ENCODE results near the gene COX6A2.

Gene COX6A2

DNA sequence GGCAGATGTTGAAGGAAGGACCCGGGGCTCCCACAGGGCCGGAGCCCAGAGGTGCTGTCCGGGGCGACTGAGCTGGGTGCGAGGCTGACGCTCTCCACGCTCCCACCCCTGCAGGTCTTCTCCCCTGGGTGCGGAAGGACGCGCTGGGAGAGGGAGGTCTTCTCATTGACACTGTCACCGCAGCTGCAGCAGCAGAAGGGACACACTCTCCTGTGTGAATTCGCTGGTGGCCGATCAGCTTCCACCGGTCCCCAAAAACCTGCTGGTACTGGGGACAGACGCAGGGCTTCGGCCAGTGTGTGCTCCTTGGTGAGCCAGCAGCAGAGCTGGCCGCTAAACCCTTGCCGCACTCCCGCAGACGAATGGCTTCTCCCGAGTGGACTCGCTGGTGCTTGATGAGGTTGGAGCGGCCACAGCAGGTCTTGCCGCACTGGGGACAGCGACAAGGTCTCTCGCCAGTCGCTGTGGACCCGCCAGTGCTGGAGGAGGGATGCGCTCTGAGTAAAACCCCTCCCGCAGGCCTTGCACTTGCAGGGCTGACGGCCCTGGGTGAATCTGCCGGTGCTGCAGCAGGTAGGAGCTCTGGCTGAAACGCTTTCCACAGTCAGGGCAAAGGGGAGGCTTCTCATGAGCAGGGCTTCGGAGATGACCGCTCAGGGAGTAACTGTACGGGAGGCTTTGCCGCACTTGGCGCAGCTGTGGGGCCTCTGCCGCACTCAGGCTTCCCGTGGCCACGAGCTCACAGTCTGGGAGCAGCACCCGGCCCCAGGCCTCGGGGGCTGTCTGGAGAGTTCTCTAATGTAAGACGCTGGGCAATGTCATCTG, 8.3 kb upstream of the COX6A2 start:
- no peaks in the 10 kb centered on the region for H3K4me1 ChIP-seq (ENCODE audit: control insufficient read depth, insufficient read depth, low read length, unreplicated experiment)
- no peak overlapping the region for H3K27ac ChIP-seq (ENCODE audit: low read depth, low read length)
- no peak overlapping the region for H2AFZ ChIP-seq (ENCODE audit: low read length, unreplicated experiment)
- no peak overlapping the region for H3K4me3 ChIP-seq (ENCODE audit: low read depth, low read length)
- H3K36me3 ChIP-seq (ENCODE audit: insufficient read depth, low read length), result no peaks in the 10 kb centered on the region
- no peaks in the 10 kb centered on the region for H3K27me3 ChIP-seq (ENCODE audit: insufficient read depth, low read length)
- H3K79me2 ChIP-seq (ENCODE audit: control insufficient read depth, insufficient read depth, low read length, unreplicated experiment), result no peaks in the 10 kb centered on the region

DNA sequence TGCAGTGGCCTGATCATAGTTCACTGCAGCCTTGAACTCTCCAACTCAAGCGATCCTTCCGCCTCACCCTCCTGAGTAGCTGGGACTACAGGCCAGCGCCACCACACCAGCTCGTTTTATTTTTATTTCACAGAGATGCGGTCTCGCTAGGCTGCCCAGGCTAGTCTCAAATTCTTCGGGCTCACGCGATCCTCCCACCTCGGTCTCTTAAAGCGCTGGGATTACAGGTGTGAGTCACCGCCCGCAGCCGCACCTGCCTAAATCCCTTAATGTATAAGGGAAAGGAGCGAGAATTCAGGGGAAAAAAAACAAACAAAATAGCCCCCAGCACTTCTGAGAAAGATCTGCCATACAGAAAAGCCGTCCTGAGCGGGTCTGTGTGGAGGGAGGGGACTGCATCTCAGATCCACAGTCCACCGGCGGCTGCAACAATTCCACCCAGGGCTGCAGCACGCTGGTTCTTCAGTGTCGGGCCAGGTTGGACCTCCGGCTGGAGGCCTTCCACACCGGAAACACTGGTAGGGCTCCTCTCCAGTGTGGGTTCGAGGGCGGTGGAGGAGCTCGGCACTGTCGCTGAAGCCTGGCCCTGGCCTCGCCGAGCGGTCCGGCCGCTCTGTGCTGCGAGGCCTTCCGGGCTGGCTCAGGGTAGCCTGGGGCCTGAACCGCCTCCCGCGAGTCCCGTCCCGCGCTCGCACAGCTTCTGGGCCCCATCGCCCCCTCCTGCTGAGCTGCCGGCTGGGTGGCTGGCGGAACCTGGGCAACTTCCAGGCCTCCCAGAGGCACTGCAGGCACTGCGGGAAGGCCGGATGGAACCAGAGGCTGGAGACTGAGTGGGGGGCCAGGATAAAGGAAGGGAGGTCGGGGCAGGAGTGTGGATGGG, 7.4 kb upstream of the COX6A2 start:
- Histone ChIP-seq H3K79me2 (ENCODE audit: control insufficient read depth, insufficient read depth, low read length, unreplicated experiment) (no peaks in the 10 kb centered on the region), H3K4me1 (ENCODE audit: control insufficient read depth, insufficient read depth, low read length, unreplicated experiment) (no peaks in the 10 kb centered on the region), H3K4me3 (ENCODE audit: low read depth, low read length) (no peak overlapping the region), H3K27me3 (ENCODE audit: insufficient read depth, low read length) (no peaks in the 10 kb centered on the region), H2AFZ (ENCODE audit: low read length, unreplicated experiment) (no peak overlapping the region), H3K36me3 (ENCODE audit: insufficient read depth, low read length) (no peaks in the 10 kb centered on the region), H3K27ac (ENCODE audit: low read depth, low read length) (no peak overlapping the region)

DNA sequence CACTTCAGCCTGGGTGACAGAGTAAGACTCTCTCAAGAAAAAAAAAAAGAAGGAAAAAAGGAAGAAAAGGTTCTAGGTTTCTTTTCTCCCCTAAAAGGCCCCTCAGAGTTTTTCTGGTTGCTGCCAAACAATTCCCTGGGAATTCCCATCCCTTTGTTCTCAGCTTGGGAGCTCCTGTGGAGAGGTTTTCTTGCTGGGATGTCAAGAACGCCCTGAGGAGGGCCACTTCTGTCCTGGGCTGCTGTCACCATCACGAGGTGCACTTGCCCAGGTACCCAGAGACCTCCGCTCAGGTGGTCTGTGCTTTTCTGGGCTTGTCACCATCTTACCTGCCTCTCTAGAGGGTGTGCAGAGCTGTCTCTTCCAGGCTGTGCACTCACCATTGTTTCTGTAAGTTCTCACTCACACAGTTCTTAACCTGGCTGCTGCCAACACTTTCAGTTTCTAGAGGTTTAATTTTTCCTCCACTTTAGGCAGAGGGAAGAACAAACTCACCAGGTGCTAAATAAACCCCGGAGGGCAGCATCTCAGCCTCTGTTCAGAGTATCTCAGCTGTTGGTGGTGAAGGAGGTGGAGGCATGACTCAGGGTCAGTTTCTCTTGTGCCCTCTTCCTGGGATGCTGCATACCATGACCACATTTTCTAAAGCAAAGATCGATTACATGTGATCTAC, 2.4 kb upstream of the COX6A2 start:
- Histone ChIP-seq H3K36me3 (ENCODE audit: insufficient read depth, low read length) (no peaks in the 10 kb centered on the region), H2AFZ (ENCODE audit: low read length, unreplicated experiment) (no peak overlapping the region), H3K27me3 (ENCODE audit: insufficient read depth, low read length) (no peaks in the 10 kb centered on the region), H3K4me3 (ENCODE audit: low read depth, low read length) (no peak overlapping the region), H3K4me1 (ENCODE audit: control insufficient read depth, insufficient read depth, low read length, unreplicated experiment) (peaks cover 3% of the 10 kb centered on the region), H3K79me2 (ENCODE audit: control insufficient read depth, insufficient read depth, low read length, unreplicated experiment) (no peaks in the 10 kb centered on the region), H3K27ac (ENCODE audit: low read depth, low read length) (no peak overlapping the region)

DNA sequence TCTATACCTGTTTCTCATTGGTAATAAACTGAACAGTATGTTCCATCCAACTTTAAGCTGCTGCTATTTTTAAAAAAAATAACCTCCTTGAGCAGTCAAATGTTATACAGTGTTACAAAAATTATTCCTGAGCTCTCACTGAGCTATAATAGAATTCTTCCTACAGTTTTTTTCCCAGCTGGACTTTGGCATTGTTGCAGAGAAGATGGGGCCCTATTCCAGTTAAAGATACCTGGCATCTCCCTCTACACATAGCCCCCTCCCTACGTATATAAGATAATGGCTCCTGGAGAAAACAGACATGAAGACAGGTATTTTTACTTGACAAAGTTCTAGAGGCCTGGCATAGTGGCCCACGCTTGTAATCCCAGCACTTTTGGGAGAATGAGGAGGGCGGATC, 1.6 kb upstream of the COX6A2 start:
- no peak overlapping the region for H2AFZ ChIP-seq (ENCODE audit: low read length, unreplicated experiment)
- no peaks in the 10 kb centered on the region for H3K79me2 ChIP-seq (ENCODE audit: control insufficient read depth, insufficient read depth, low read length, unreplicated experiment)
- no peak overlapping the region for H3K27ac ChIP-seq (ENCODE audit: low read depth, low read length)
- no peak overlapping the region for H3K4me3 ChIP-seq (ENCODE audit: low read depth, low read length)
- H3K4me1 ChIP-seq (ENCODE audit: control insufficient read depth, insufficient read depth, low read length, unreplicated experiment), result peaks cover 3% of the 10 kb centered on the region
- H3K27me3 ChIP-seq (ENCODE audit: insufficient read depth, low read length), result no peaks in the 10 kb centered on the region
- H3K36me3 ChIP-seq (ENCODE audit: insufficient read depth, low read length), result no peaks in the 10 kb centered on the region

DNA sequence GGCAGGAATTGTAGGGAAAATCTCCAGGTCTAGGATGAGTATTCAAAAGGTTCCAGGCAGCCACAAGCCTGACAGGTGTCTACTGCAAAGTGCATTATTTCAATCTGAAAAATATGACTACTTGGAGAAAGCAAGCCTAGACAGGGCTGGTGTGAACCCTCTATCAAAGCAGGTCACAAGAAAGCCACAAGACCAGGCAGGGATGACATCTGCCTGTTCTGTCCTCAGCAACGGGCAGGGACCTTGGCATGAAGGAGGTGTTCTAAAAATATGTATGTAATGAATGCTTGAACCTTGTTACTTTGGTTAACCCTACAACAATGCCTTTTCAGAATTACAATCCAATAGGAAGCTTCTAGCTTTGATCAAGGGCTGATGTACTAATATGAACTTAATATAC, 1.2 kb upstream of the COX6A2 start:
- H2AFZ ChIP-seq (ENCODE audit: low read length, unreplicated experiment), result no peak overlapping the region
- H3K27ac ChIP-seq (ENCODE audit: low read depth, low read length), result no peak overlapping the region
- no peaks in the 10 kb centered on the region for H3K27me3 ChIP-seq (ENCODE audit: insufficient read depth, low read length)
- no peak overlapping the region for H3K4me3 ChIP-seq (ENCODE audit: low read depth, low read length)
- H3K36me3 ChIP-seq (ENCODE audit: insufficient read depth, low read length), result no peaks in the 10 kb centered on the region
- no peaks in the 10 kb centered on the region for H3K79me2 ChIP-seq (ENCODE audit: control insufficient read depth, insufficient read depth, low read length, unreplicated experiment)
- H3K4me1 ChIP-seq (ENCODE audit: control insufficient read depth, insufficient read depth, low read length, unreplicated experiment), result peaks cover 3% of the 10 kb centered on the region

DNA sequence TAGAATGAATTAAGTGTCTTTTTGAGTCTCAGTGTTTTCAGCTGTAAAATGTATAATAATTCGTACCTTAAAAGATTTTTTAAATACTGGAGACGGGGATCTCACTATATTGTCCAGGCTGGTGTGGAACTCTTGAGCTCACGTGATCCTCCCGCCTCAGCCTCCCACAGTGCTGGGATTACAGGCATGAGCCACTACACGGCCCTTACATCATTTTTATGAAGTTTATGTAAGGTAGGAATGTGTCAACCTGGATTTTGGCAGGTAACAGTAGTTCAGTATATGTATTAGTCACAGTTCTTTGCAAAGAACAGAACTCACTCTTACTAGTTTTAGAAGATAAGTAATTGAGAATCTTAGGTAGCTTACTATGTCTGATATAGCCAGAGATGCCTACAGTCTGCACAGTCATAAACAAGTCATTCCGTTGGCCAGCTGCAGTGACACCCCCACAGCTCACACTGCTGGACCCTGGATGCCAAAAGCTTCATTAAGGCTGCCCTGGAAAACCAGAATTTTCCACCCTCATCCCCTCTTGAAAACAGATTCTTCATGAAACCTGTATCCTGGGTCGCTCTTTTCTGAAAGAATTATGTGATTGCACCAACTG, 583 bp upstream of the COX6A2 start:
- no peaks in the 10 kb centered on the region for H3K27me3 ChIP-seq (ENCODE audit: insufficient read depth, low read length)

DNA sequence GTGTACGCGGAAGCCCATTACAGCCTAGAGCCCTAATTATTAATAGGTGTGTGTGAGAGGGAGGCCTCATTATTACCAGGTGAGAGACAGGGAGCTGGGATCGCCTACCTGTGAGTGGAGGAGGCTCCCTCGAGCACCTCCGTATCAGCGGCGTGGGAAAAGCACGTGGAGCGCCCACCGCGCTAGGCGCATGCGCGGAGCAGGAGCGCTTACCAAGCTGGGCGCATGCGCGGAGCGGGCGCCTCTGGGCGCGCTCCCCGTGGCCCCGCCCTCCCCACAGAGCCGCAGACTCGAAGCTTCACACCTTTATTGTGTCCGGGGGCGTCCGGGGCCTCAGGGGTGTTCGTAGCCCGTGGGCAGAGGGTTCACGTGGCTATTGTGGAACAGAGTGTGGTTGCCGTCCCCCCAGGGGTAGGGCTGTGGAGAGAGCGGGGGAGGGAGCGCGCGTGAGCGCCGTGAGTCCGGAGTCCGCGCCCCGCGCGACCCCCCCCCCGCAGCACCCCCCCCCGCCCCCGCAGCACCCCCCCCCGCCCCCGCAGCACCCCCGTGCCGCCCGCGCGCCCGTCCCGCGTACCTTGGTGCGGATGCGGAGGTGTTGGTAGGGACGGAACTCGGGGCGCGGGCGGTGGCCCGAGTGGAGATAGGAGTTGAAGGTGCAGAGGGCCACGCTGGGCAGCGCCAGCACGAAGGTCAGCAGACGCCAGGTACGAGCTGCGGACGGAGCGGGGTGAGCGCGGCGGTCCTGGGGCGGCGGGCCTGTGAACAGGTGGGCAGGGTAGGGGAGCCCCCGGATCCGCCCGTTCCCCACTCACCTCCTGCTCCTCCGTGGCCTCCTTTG, 500 bp downstream of the COX6A2 start:
- Histone ChIP-seq H3K79me2 (ENCODE audit: control insufficient read depth, insufficient read depth, low read length, unreplicated experiment) (no peaks in the 10 kb centered on the region), H3K36me3 (ENCODE audit: insufficient read depth, low read length) (no peaks in the 10 kb centered on the region), H3K27ac (ENCODE audit: low read depth, low read length) (no peak overlapping the region), H3K27me3 (ENCODE audit: insufficient read depth, low read length) (no peaks in the 10 kb centered on the region), H3K4me3 (ENCODE audit: low read depth, low read length) (peak overlapping the region; percentile 86), H2AFZ (ENCODE audit: low read length, unreplicated experiment) (peak overlapping the region; percentile 95), H3K4me1 (ENCODE audit: control insufficient read depth, insufficient read depth, low read length, unreplicated experiment) (peaks cover 3% of the 10 kb centered on the region)

More for the DNA sequence above, 583 bp upstream of the COX6A2 start:
- Histone ChIP-seq H3K27ac (ENCODE audit: low read depth, low read length) (no peak overlapping the region), H3K79me2 (ENCODE audit: control insufficient read depth, insufficient read depth, low read length, unreplicated experiment) (no peaks in the 10 kb centered on the region), H3K4me1 (ENCODE audit: control insufficient read depth, insufficient read depth, low read length, unreplicated experiment) (peaks cover 3% of the 10 kb centered on the region), H2AFZ (ENCODE audit: low read length, unreplicated experiment) (peak overlapping the region; percentile 81), H3K36me3 (ENCODE audit: insufficient read depth, low read length) (no peaks in the 10 kb centered on the region), H3K4me3 (ENCODE audit: low read depth, low read length) (peak overlapping the region; percentile 86)

DNA sequence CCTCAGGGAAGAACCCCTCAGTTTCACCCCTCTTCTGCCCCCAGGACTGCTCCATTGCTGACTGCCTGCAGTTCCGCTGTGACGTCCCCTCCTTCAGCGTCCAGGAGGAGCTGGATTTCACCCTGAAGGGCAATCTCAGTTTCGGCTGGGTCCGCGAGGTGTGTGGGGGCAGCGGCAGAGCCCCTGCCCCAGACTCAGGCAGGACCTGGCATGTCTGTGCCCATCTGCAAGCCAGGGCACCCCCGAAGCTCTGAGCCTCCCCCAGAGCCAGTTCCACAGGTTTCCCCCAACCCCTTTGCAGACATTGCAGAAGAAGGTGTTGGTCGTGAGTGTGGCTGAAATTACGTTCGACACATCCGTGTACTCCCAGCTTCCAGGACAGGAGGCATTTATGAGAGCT, 4.4 kb downstream of the COX6A2 start:
- Histone ChIP-seq H3K27ac (ENCODE audit: low read depth, low read length) (no peak overlapping the region), H3K27me3 (ENCODE audit: insufficient read depth, low read length) (no peaks in the 10 kb centered on the region), H3K4me1 (ENCODE audit: control insufficient read depth, insufficient read depth, low read length, unreplicated experiment) (peaks cover 3% of the 10 kb centered on the region), H3K4me3 (ENCODE audit: low read depth, low read length) (no peak overlapping the region), H3K36me3 (ENCODE audit: insufficient read depth, low read length) (no peaks in the 10 kb centered on the region), H2AFZ (ENCODE audit: low read length, unreplicated experiment) (no peak overlapping the region), H3K79me2 (ENCODE audit: control insufficient read depth, insufficient read depth, low read length, unreplicated experiment) (no peaks in the 10 kb centered on the region)

DNA sequence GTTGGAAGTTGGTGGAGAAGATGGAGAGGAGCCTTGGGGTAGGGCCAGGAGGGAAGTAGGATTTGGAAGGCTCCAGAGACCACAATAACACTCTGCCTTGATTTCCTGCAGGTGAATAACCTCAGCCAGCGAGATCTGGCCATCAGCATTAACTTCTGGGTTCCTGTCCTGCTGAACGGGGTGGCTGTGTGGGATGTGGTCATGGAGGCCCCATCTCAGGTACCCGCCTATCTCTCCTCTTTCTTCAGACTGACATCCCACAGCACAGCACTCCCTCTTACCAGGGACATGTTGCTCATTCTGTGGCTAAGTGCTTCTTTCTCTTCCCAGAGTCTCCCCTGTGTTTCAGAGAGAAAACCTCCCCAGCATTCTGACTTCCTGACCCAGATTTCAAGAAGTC, 4.9 kb downstream of the COX6A2 start:
- H3K27ac ChIP-seq (ENCODE audit: low read depth, low read length), result no peak overlapping the region
- no peak overlapping the region for H2AFZ ChIP-seq (ENCODE audit: low read length, unreplicated experiment)
- no peaks in the 10 kb centered on the region for H3K36me3 ChIP-seq (ENCODE audit: insufficient read depth, low read length)
- H3K4me3 ChIP-seq (ENCODE audit: low read depth, low read length), result no peak overlapping the region
- H3K79me2 ChIP-seq (ENCODE audit: control insufficient read depth, insufficient read depth, low read length, unreplicated experiment), result no peaks in the 10 kb centered on the region
- peaks cover 2% of the 10 kb centered on the region for H3K4me1 ChIP-seq (ENCODE audit: control insufficient read depth, insufficient read depth, low read length, unreplicated experiment)
- H3K27me3 ChIP-seq (ENCODE audit: insufficient read depth, low read length), result no peaks in the 10 kb centered on the region
